HG02763 (cell line): ENCODE results near the gene SUPT5H.
"Not testable (repeated sequence)": the region's sequence is repeated elsewhere in the genome, so short reads cannot be mapped to it uniquely, and the experiment has no call there.

Experiments used
- ATAC-seq: cut with Tn5 transposase; IDR thresholded peaks from one replicate; pipeline ENCODE4 v1.9.1; 2021; ENCODE audit warnings: mild to moderate bottlenecking, moderate library complexity; ENCODE audit not compliant: unreplicated experiment

The SUPT5H gene

GRCh38 chr19:39463403-39463802, 18.0 kb downstream of the SUPT5H start:
- no peak for ATAC-seq

GRCh38 chr19:39465956-39466747, 20.8 kb downstream of the SUPT5H start:
- ATAC-seq: no peak

GRCh38 chr19:39467941-39468340, 22.6 kb downstream of the SUPT5H start:
- no peak for ATAC-seq

- ATAC-seq: no peak
Measured at GRCh38 chr19:39469036-39469435, 23.7 kb downstream of the SUPT5H start.

GRCh38 chr19:39469567-39469966, 24.2 kb downstream of the SUPT5H start:
- no peak for ATAC-seq

- no peak for ATAC-seq
Measured at GRCh38 chr19:39470724-39471339, 25.4 kb downstream of the SUPT5H start.

- no peak for ATAC-seq
Measured at GRCh38 chr19:39471756-39472536, 26.6 kb downstream of the SUPT5H start.

GRCh38 chr19:39472746-39473442, 27.5 kb downstream of the SUPT5H start:
- no peak for ATAC-seq

GRCh38 chr19:39473443-39473960, 28.1 kb downstream of the SUPT5H start:
- no peak for ATAC-seq

- ATAC-seq: no peak
Measured at GRCh38 chr19:39474139-39474620, 28.8 kb downstream of the SUPT5H start.

GRCh38 chr19:39475748-39476147, 30.4 kb downstream of the SUPT5H start:
- ATAC-seq: no peak

- not testable (repeated sequence) for ATAC-seq
Measured at GRCh38 chr19:39479319-39479801, 34.0 kb downstream of the SUPT5H start.

- no peak for ATAC-seq
Measured at GRCh38 chr19:39479916-39480315, 34.5 kb downstream of the SUPT5H start.

GRCh38 chr19:39480337-39481228, 35.2 kb downstream of the SUPT5H start, which contains the start of gene TIMM50:
TIMM50 (plus strand) TSS chr19:39480838; CDS start chr19:39480854, 16 bp downstream.
- peak; percentile 87 for ATAC-seq

GRCh38 chr19:39481229-39481545, 35.8 kb downstream of the SUPT5H start:
- ATAC-seq: no peak

- no peak for ATAC-seq
Measured at GRCh38 chr19:39481676-39482075, 36.3 kb downstream of the SUPT5H start.

- ATAC-seq: no peak
Measured at GRCh38 chr19:39483141-39483540, 37.8 kb downstream of the SUPT5H start.

- no peak for ATAC-seq
Measured at GRCh38 chr19:39489756-39490155, 44.4 kb downstream of the SUPT5H start.

GRCh38 chr19:39492225-39492624, 46.8 kb downstream of the SUPT5H start:
- ATAC-seq: no peak

GRCh38 chr19:39492788-39493187, 47.4 kb downstream of the SUPT5H start:
- ATAC-seq: no peak
